ENCODE measurements around the gene CFAP300. TPM values are rescaled to one million over a fixed set of nuclear protein-coding genes. Genes with fewer than 3 reads are reported as not detected.

The CFAP300 gene
- not detected for total RNA-seq

GRCh38 chr11:102047305-102047924 lies at the start of gene CFAP300:
Gene CFAP300, plus strand, starts transcription at chr11:102047437. Its CDS starts 34 bp downstream, at chr11:102047471.
- Histone ChIP-seq H3K27me3 (ENCODE audit: insufficient read depth, low read length) (peaks cover 42% of the 10 kb centered on the region), H3K4me3 (ENCODE audit: low read length) (no peak within 1 kb of the TSS), H3K9me3 (ENCODE audit: low read depth, low read length) (peaks cover 6% of the 10 kb centered on the region), H3K4me1 (ENCODE audit: insufficient read depth, low read length) (peaks cover 7% of the 10 kb centered on the region)

GRCh38 chr11:102001657-102002338 lies 45.4 kb upstream of the CFAP300 start:
- H3K4me1 ChIP-seq (ENCODE audit: insufficient read depth, low read length) = no peaks in the 10 kb centered on the region
- H3K9me3 ChIP-seq (ENCODE audit: low read depth, low read length) = no peaks in the 10 kb centered on the region
- no peaks in the 10 kb centered on the region for H3K27me3 ChIP-seq (ENCODE audit: insufficient read depth, low read length)
- H3K4me3 ChIP-seq (ENCODE audit: low read length) = no peak overlapping the region

- no peaks in the 10 kb centered on the region for H3K4me1 ChIP-seq (ENCODE audit: insufficient read depth, low read length)
- H3K4me3 ChIP-seq (ENCODE audit: low read length) = no peak overlapping the region
- no peaks in the 10 kb centered on the region for H3K9me3 ChIP-seq (ENCODE audit: low read depth, low read length)
- H3K27me3 ChIP-seq (ENCODE audit: insufficient read depth, low read length) = no peaks in the 10 kb centered on the region
These were observed 43.0 kb upstream of the CFAP300 start for GRCh38 chr11:102004220-102004619.

DNA sequence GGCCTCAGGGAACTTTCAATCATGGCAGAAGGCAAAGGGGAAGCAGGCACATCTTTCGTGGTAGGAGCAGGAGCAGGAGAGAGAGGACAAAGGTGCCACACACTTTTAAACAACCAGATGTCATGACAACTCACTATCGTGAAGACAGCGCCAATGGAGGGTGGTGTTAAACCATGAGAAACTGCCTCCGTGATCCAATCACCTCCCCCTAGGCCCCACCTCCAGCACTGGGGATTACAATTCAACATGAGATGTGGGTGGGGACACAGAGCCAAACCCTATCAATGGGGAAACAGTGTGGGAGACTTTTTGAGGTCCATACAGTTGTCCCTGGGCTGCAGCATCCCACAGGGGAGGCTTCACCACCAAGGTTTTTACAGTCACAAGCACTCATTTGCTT lies 41.9 kb upstream of the CFAP300 start:
- H3K4me3 ChIP-seq (ENCODE audit: low read length) = no peak overlapping the region
- no peaks in the 10 kb centered on the region for H3K4me1 ChIP-seq (ENCODE audit: insufficient read depth, low read length)
- H3K9me3 ChIP-seq (ENCODE audit: low read depth, low read length) = no peaks in the 10 kb centered on the region
- H3K27me3 ChIP-seq (ENCODE audit: insufficient read depth, low read length) = peaks cover 3% of the 10 kb centered on the region

- Histone ChIP-seq H3K4me1 (ENCODE audit: insufficient read depth, low read length) (no peaks in the 10 kb centered on the region), H3K4me3 (ENCODE audit: low read length) (no peak overlapping the region), H3K9me3 (ENCODE audit: low read depth, low read length) (no peaks in the 10 kb centered on the region), H3K27me3 (ENCODE audit: insufficient read depth, low read length) (peaks cover 3% of the 10 kb centered on the region)
These were observed 40.2 kb upstream of the CFAP300 start for GRCh38 chr11:102006835-102007566.

- H3K9me3 ChIP-seq (ENCODE audit: low read depth, low read length) = no peaks in the 10 kb centered on the region
- no peaks in the 10 kb centered on the region for H3K4me1 ChIP-seq (ENCODE audit: insufficient read depth, low read length)
- H3K4me3 ChIP-seq (ENCODE audit: low read length) = no peak overlapping the region
- H3K27me3 ChIP-seq (ENCODE audit: insufficient read depth, low read length) = peaks cover 3% of the 10 kb centered on the region
These were observed 39.4 kb upstream of the CFAP300 start for GRCh38 chr11:102007567-102008437.

GRCh38 chr11:102010776-102011494 lies 36.3 kb upstream of the CFAP300 start:
- Histone ChIP-seq H3K4me1 (ENCODE audit: insufficient read depth, low read length) (no peaks in the 10 kb centered on the region), H3K9me3 (ENCODE audit: low read depth, low read length) (no peaks in the 10 kb centered on the region), H3K4me3 (ENCODE audit: low read length) (no peak overlapping the region), H3K27me3 (ENCODE audit: insufficient read depth, low read length) (peaks cover 3% of the 10 kb centered on the region)

DNA sequence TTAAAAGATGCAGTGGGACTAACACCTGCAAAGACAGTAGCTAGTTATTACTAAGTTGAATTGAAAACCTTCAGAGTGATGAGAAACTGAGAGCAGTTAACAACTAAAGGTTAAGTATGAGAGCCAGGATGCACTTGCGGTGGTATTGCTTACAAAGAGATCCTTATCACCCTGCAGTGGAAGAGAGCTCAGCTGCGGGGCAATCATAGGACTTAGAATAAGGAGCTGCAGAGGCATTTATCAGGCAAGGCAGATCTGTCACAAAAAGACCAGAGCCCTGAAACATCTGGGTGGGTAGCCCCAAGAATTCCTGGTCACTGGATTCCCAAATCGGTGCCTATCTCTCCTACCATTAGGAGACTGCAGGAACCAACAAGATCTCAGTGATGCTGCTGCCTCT lies 34.3 kb upstream of the CFAP300 start:
- H3K4me1 ChIP-seq (ENCODE audit: insufficient read depth, low read length) = no peaks in the 10 kb centered on the region
- H3K27me3 ChIP-seq (ENCODE audit: insufficient read depth, low read length) = peaks cover 3% of the 10 kb centered on the region
- H3K9me3 ChIP-seq (ENCODE audit: low read depth, low read length) = no peaks in the 10 kb centered on the region
- H3K4me3 ChIP-seq (ENCODE audit: low read length) = no peak overlapping the region

DNA sequence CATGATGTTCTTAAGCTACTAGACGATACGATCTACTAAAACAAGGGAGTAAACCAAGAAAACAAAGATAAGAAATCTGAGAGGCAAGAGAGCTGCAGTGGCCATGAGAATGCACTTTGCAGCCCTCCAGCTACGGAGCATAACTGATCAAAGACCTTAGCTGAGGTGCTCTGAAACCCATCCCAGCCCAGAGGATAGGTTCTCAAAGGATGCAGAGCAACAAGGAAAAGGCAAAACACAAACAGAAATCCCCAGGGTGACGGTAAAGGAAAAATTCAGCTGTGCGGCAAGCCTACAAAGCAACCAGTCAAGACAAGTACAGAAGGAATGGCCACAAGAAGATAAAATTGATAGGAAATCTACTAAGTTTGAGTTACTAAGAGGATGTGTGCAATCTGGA lies 32.5 kb upstream of the CFAP300 start:
- Histone ChIP-seq H3K9me3 (ENCODE audit: low read depth, low read length) (no peaks in the 10 kb centered on the region), H3K4me1 (ENCODE audit: insufficient read depth, low read length) (no peaks in the 10 kb centered on the region), H3K4me3 (ENCODE audit: low read length) (no peak overlapping the region), H3K27me3 (ENCODE audit: insufficient read depth, low read length) (peaks cover 3% of the 10 kb centered on the region)

- H3K4me3 ChIP-seq (ENCODE audit: low read length) = no peak overlapping the region
- H3K4me1 ChIP-seq (ENCODE audit: insufficient read depth, low read length) = no peaks in the 10 kb centered on the region
- no peaks in the 10 kb centered on the region for H3K27me3 ChIP-seq (ENCODE audit: insufficient read depth, low read length)
- no peaks in the 10 kb centered on the region for H3K9me3 ChIP-seq (ENCODE audit: low read depth, low read length)
These were observed 30.2 kb upstream of the CFAP300 start for GRCh38 chr11:102017026-102017425.

GRCh38 chr11:102026217-102026616 lies 21.0 kb upstream of the CFAP300 start:
- Histone ChIP-seq H3K4me1 (ENCODE audit: insufficient read depth, low read length) (no peaks in the 10 kb centered on the region), H3K4me3 (ENCODE audit: low read length) (no peak overlapping the region), H3K9me3 (ENCODE audit: low read depth, low read length) (no peaks in the 10 kb centered on the region)

GRCh38 chr11:102026959-102027358 lies 20.3 kb upstream of the CFAP300 start:
- no peaks in the 10 kb centered on the region for H3K27me3 ChIP-seq (ENCODE audit: insufficient read depth, low read length)
- H3K4me3 ChIP-seq (ENCODE audit: low read length) = no peak overlapping the region
- no peaks in the 10 kb centered on the region for H3K9me3 ChIP-seq (ENCODE audit: low read depth, low read length)
- no peaks in the 10 kb centered on the region for H3K4me1 ChIP-seq (ENCODE audit: insufficient read depth, low read length)

More at GRCh38 chr11:102026217-102026616, 21.0 kb upstream of the CFAP300 start:
- no peaks in the 10 kb centered on the region for H3K27me3 ChIP-seq (ENCODE audit: insufficient read depth, low read length)

- no peak overlapping the region for H3K4me3 ChIP-seq (ENCODE audit: low read length)
- H3K4me1 ChIP-seq (ENCODE audit: insufficient read depth, low read length) = no peaks in the 10 kb centered on the region
- H3K9me3 ChIP-seq (ENCODE audit: low read depth, low read length) = no peaks in the 10 kb centered on the region
- no peaks in the 10 kb centered on the region for H3K27me3 ChIP-seq (ENCODE audit: insufficient read depth, low read length)
These were observed 10.5 kb upstream of the CFAP300 start for GRCh38 chr11:102036757-102037156.

GRCh38 chr11:102046841-102047240 lies 396 bp upstream of the CFAP300 start:
- Histone ChIP-seq H3K4me3 (ENCODE audit: low read length) (no peak overlapping the region), H3K4me1 (ENCODE audit: insufficient read depth, low read length) (peaks cover 7% of the 10 kb centered on the region), H3K9me3 (ENCODE audit: low read depth, low read length) (peaks cover 6% of the 10 kb centered on the region), H3K27me3 (ENCODE audit: insufficient read depth, low read length) (peaks cover 42% of the 10 kb centered on the region)
